CD8-positive, alpha-beta memory T cell (primary cell): ENCODE measurements around the gene PNMA6F. TPM values are rescaled to one million over a fixed set of nuclear protein-coding genes. Genes with fewer than 3 reads are reported as not detected.
A peak's percentile ranks its signal among the peaks of the same experiment; 100 is the strongest.

ENCODE experiments used
- CTCF ChIA-PET: fragments of 350-600 bp; sonication (Branson Sonifier 250); formaldehyde crosslinking; loops from one replicate; lab custom pipeline; 2021; ENCODE audit warnings: antibody characterized with exemption; lab: Charles Lee
- POLR2A ChIA-PET: fragments of 350-600 bp; sonication (Branson Sonifier 250); formaldehyde crosslinking; loops from one replicate; lab custom pipeline; 2021; ENCODE audit warnings: antibody characterized with exemption; lab: Charles Lee
- DNase-seq, 5 donors: peaks; one replicate each; pipeline versions ENCODE4 v3.0.0 to v3.0.0-alpha.2; 2020 to 2022; ENCODE audit warnings: mixed read lengths in 1 of 5
- H3K27ac ChIP-seq: one replicate; pipeline ENCODE4 v1.7.0; 2013; ENCODE audit warnings: low read depth, mild to moderate bottlenecking, low read length, moderate library complexity
- H3K27me3 ChIP-seq: 2 replicates; pipeline ENCODE4 v1.7.0; 2013; ENCODE audit warnings: low read length, mild to moderate bottlenecking; ENCODE audit not compliant: insufficient read depth, poor library complexity, severe bottlenecking
- H3K36me3 ChIP-seq: 2 replicates; pipeline ENCODE4 v1.7.0; 2013; ENCODE audit warnings: mild to moderate bottlenecking, low read length, moderate library complexity; ENCODE audit not compliant: insufficient read depth
- H3K4me1 ChIP-seq: 2 replicates; pipeline ENCODE4 v1.7.0; 2013; ENCODE audit warnings: mild to moderate bottlenecking, low read length, moderate library complexity; ENCODE audit not compliant: insufficient read depth
- H3K4me3 ChIP-seq: 2 replicates; pipeline ENCODE4 v1.7.0; 2013; ENCODE audit warnings: mild to moderate bottlenecking, low read length
- H3K9me3 ChIP-seq: 2 replicates; pipeline ENCODE4 v1.7.0; 2013; ENCODE audit warnings: mild to moderate bottlenecking, low read length
- H3K27ac Mint-ChIP-seq, 8 donors: one replicate each; pipeline ENCODE4 v1.8.0; 2020 to 2021; ENCODE audit warnings: mixed read lengths in 8 of 8, mild to moderate bottlenecking in 6 of 8, inconsistent platforms in 3 of 8, moderate library complexity in 3 of 8
- H3K27me3 Mint-ChIP-seq, 2 donors: one replicate each; pipeline ENCODE4 v1.8.0; 2020 to 2021; ENCODE audit warnings: mixed read lengths in 2 of 2, mild to moderate bottlenecking in 1 of 2, moderate library complexity in 1 of 2
- H3K36me3 Mint-ChIP-seq, 3 donors: one replicate each; pipeline ENCODE4 v1.8.0; 2020 to 2021; ENCODE audit warnings: mixed read lengths in 3 of 3, inconsistent platforms in 1 of 3, mild to moderate bottlenecking in 1 of 3
- H3K4me1 Mint-ChIP-seq, 3 donors: one replicate each; pipeline ENCODE4 v1.8.0; 2020 to 2021; ENCODE audit warnings: mixed read lengths in 3 of 3, inconsistent platforms in 1 of 3, mild to moderate bottlenecking in 1 of 3
- H3K4me3 Mint-ChIP-seq, 7 donors: one replicate each; pipeline ENCODE4 v1.8.0; 2020 to 2021; ENCODE audit warnings: mixed read lengths in 7 of 7, mild to moderate bottlenecking in 6 of 7, moderate library complexity in 4 of 7, inconsistent platforms in 2 of 7
- H3K9me3 Mint-ChIP-seq, 5 donors: one replicate each; pipeline ENCODE4 v1.8.0; 2020 to 2022; ENCODE audit warnings: mixed read lengths in 5 of 5, mild to moderate bottlenecking in 3 of 5, moderate library complexity in 2 of 5, inconsistent platforms in 1 of 5
- polyA plus RNA-seq: library from polyadenylated mRNA; unstranded; fragments of 300-500 nt; fragmentation: Illumina TruSeq; gene quantifications from one replicate; pipeline ENCODE4 v1.2.3, GENCODE V29; 2021
- total RNA-seq, 2 experiments: library from RNA; stranded (reverse); gene quantifications; one replicate each; pipeline ENCODE4 v1.2.3, GENCODE V29; 2021

Gene PNMA6F
- total RNA-seq: not detected
- not detected for polyA plus RNA-seq

DNA sequence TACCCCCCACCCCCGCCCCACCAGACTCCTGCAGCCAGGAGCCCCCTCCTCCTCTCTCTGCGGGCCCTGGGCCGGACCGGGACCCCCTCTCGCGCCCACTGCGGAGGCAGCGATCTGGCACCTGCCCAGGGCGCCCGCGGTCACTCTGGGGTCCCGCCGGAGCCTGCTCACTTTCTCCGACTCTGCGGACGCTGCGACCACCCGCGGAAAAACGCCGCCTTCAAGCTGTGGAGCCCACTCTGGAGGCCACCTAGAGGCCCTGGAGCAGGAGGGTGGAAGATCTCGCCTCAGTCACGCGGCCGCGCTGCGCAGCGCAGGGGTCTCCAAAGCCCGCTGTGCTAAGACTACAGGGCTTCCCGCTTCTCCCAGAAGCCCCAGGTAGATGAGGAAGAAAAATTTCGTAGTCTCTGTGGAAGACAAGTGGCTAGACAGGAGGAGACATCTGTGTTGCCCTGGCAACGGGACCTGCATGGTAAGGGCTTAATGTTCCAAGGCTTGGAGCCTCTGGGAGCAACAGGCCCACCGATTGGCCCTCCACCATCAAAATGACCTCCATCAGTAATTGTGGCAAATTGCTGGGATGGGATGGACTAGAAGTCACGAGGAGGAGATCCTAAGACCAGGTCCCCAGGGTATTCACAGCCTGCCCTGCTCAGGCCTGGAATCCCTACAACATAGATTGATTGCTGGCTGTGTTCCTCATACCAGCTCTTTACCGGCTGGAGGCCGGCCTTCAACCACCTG, at the start of gene PNMA6F:
TSS of gene PNMA6F (minus strand) at position 387 of the 744 bp plus-strand sequence. CDS start 1,093 bp downstream, outside the sequence.
- no peak for DNase-seq
- Histone ChIP-seq H3K4me3 (no peak within 1 kb of the TSS), H3K27ac (no peak within 1 kb of the TSS), H3K9me3 (no peaks in the 10 kb centered on the region), H3K27me3 (no peaks in the 10 kb centered on the region), H3K36me3 (no peaks in the 10 kb centered on the region), H3K4me1 (no peaks in the 10 kb centered on the region)
- POLR2A ChIA-PET: no interaction called here
- CTCF ChIA-PET: no interaction called here
- H3K4me1 Mint-ChIP-seq: peaks cover 0 to 5% (median 0%) of the 10 kb centered on the region in 3 donors
- H3K27ac Mint-ChIP-seq: no peak within 1 kb of the TSS
- no peaks in the 10 kb centered on the region for H3K36me3 Mint-ChIP-seq
- H3K9me3 Mint-ChIP-seq: no peaks in the 10 kb centered on the region
- no peak within 1 kb of the TSS for H3K4me3 Mint-ChIP-seq
- peaks cover 20 to 24% of the 10 kb centered on the region in 2 donors for H3K27me3 Mint-ChIP-seq

- POLR2A ChIA-PET: no interaction called here
- Mint-ChIP-seq H3K27ac (no peak overlapping the region), H3K36me3 (no peaks in the 10 kb centered on the region), H3K4me1 (no peaks in the 10 kb centered on the region), H3K27me3 (peaks cover 22 to 28% of the 10 kb centered on the region in 2 donors), H3K4me3 (no peak overlapping the region), H3K9me3 (no peaks in the 10 kb centered on the region)
- Histone ChIP-seq H3K9me3 (no peaks in the 10 kb centered on the region), H3K4me1 (no peaks in the 10 kb centered on the region), H3K27me3 (no peaks in the 10 kb centered on the region), H3K36me3 (no peaks in the 10 kb centered on the region), H3K4me3 (no peak overlapping the region), H3K27ac (no peak overlapping the region)
- CTCF ChIA-PET: no interaction called here
- no peak for DNase-seq
Measured at GRCh38 chrX:153371256-153371655, 49.7 kb upstream of the PNMA6F start.

- ChIA-PET CTCF (no interaction called here), POLR2A (no interaction called here)
- H3K4me3 Mint-ChIP-seq: no peak overlapping the region
- H3K27me3 Mint-ChIP-seq: peaks cover 22 to 28% of the 10 kb centered on the region in 2 donors
- peak overlapping the region in 1 of 8 donors; percentile 44 for H3K27ac Mint-ChIP-seq
- H3K36me3 Mint-ChIP-seq: no peaks in the 10 kb centered on the region
- Histone ChIP-seq H3K4me3 (no peak overlapping the region), H3K4me1 (no peaks in the 10 kb centered on the region), H3K36me3 (no peaks in the 10 kb centered on the region), H3K27me3 (no peaks in the 10 kb centered on the region), H3K27ac (no peak overlapping the region), H3K9me3 (no peaks in the 10 kb centered on the region)
- H3K4me1 Mint-ChIP-seq: no peaks in the 10 kb centered on the region
- no peaks in the 10 kb centered on the region for H3K9me3 Mint-ChIP-seq
- no peak for DNase-seq
Measured at GRCh38 chrX:153370293-153371055, 48.9 kb upstream of the PNMA6F start.

DNA sequence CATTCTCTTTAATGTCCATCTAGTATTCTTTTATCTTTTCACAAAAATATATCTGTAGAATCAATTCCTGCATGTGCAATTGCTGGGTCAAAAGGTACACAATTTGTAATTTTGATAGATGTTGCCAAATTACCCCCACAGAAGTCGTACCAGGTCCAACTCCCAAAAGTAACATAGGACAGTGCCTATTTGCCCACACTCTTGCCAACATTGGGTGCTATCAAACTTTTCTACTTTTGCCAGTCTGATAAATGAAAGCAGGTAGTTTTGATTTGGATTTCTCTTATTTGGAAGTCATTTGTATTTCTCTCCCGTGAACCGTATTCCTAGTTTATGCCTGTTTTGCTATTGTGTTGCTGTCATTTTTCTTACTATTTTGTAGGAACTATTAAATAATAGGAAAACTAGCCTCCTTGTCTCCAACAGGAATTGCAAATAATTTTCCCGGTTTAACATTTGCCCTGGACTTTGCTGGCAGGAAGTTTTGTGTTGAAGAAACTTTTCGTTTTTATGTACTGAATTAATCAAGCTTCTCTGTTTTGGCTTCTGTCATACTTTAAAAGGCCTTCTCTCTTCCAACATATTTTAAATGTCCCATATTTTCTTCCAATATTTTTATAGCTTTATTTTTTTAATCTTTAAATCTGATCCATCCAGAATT, 45.4 kb upstream of the PNMA6F start:
- Mint-ChIP-seq H3K9me3 (no peaks in the 10 kb centered on the region), H3K36me3 (no peaks in the 10 kb centered on the region), H3K4me1 (no peaks in the 10 kb centered on the region), H3K4me3 (no peak overlapping the region), H3K27ac (no peak overlapping the region), H3K27me3 (peaks cover 17 to 19% of the 10 kb centered on the region in 2 donors)
- H3K4me3 ChIP-seq: no peak overlapping the region
- no peak overlapping the region for H3K27ac ChIP-seq
- H3K36me3 ChIP-seq: no peaks in the 10 kb centered on the region
- no peaks in the 10 kb centered on the region for H3K4me1 ChIP-seq
- CTCF ChIA-PET: no interaction called here
- POLR2A ChIA-PET: no interaction called here
- no peaks in the 10 kb centered on the region for H3K27me3 ChIP-seq
- DNase-seq: no peak
- no peaks in the 10 kb centered on the region for H3K9me3 ChIP-seq

GRCh38 chrX:153366119-153366518, 44.6 kb upstream of the PNMA6F start:
- H3K4me3 Mint-ChIP-seq: no peak overlapping the region
- H3K4me1 Mint-ChIP-seq: no peaks in the 10 kb centered on the region
- H3K9me3 ChIP-seq: no peaks in the 10 kb centered on the region
- no peaks in the 10 kb centered on the region for H3K36me3 Mint-ChIP-seq
- H3K27me3 Mint-ChIP-seq: peaks cover 14 to 15% of the 10 kb centered on the region in 2 donors
- CTCF ChIA-PET: no interaction called here
- H3K27ac ChIP-seq: no peak overlapping the region
- no peaks in the 10 kb centered on the region for H3K27me3 ChIP-seq
- POLR2A ChIA-PET: no interaction called here
- DNase-seq: no peak
- H3K9me3 Mint-ChIP-seq: no peaks in the 10 kb centered on the region
- H3K4me3 ChIP-seq: no peak overlapping the region
- H3K36me3 ChIP-seq: no peaks in the 10 kb centered on the region
- no peaks in the 10 kb centered on the region for H3K4me1 ChIP-seq
- H3K27ac Mint-ChIP-seq: no peak overlapping the region

GRCh38 chrX:153365670-153366069, 44.1 kb upstream of the PNMA6F start:
- no peaks in the 10 kb centered on the region for H3K27me3 ChIP-seq
- Mint-ChIP-seq H3K27me3 (peaks cover 10 to 12% of the 10 kb centered on the region in 2 donors), H3K27ac (no peak overlapping the region), H3K4me1 (no peaks in the 10 kb centered on the region), H3K36me3 (no peaks in the 10 kb centered on the region), H3K4me3 (no peak overlapping the region), H3K9me3 (no peaks in the 10 kb centered on the region)
- DNase-seq: no peak
- no peak overlapping the region for H3K4me3 ChIP-seq
- H3K9me3 ChIP-seq: no peaks in the 10 kb centered on the region
- H3K36me3 ChIP-seq: no peaks in the 10 kb centered on the region
- ChIA-PET CTCF (no interaction called here), POLR2A (no interaction called here)
- no peak overlapping the region for H3K27ac ChIP-seq
- H3K4me1 ChIP-seq: no peaks in the 10 kb centered on the region

- Mint-ChIP-seq H3K4me3 (no peak overlapping the region), H3K27me3 (peaks cover 0 to 5% of the 10 kb centered on the region in 2 donors), H3K9me3 (peaks cover 0 to 19% (median 5%) of the 10 kb centered on the region in 5 donors), H3K4me1 (no peaks in the 10 kb centered on the region), H3K36me3 (peaks cover 0 to 6% (median 0%) of the 10 kb centered on the region in 3 donors), H3K27ac (no peak overlapping the region)
- Histone ChIP-seq H3K4me3 (no peak overlapping the region), H3K4me1 (no peaks in the 10 kb centered on the region), H3K27me3 (no peaks in the 10 kb centered on the region), H3K27ac (no peak overlapping the region), H3K9me3 (no peaks in the 10 kb centered on the region), H3K36me3 (no peaks in the 10 kb centered on the region)
- POLR2A ChIA-PET: no interaction called here
- CTCF ChIA-PET: no interaction called here
- DNase-seq: no peak
Measured at GRCh38 chrX:153361781-153362397, 40.3 kb upstream of the PNMA6F start.
